GM21423 (cell line): ENCODE data around the gene ZNF606.

ENCODE experiments used
- ATAC-seq: cut with Tn5 transposase; IDR thresholded peaks from one replicate; pipeline ENCODE4 v1.9.1; 2021; ENCODE audit warnings: mild to moderate bottlenecking, moderate library complexity; ENCODE audit not compliant: unreplicated experiment

Gene ZNF606

DNA sequence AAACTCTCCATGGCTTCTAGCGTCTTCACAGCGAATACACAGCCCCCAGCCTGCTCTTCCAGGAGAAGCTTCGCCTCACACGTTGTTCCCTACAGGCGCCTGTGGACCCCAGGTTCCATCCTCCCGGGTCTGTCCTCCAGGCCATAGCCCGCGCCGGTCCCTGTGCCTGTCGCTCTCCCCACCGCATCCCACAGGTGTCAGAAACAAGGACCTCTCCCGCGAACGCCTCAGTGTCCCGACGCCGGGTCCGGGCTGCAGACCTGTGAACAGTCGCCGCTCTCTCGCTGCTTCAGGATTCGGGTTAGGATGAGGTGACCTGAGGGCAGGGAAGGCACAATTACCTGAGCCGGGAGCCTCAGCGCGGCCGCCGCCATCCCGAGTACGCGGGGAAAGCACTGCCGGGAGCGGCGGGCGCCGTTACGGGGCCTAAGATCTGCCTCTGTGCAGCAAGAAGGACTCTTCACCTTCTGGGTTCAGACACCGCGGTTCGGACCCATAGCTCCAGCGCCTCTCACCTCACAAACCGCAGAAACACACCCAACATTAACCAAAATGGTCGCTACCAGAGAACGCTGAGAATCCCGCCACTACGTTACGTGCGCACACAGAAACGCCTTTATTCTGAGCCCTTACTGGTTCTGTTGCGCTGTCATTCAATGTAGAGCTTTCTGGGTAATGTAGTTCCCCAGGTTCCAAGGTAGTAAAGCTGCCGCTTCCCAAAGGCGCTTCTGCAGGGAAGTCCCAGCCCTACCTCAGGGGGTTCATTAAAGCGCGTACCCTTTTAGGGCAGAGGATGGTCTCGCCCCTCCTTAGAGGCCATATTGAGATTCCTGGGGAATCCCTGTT is 67.6 kb downstream of the ZNF606 start, which contains the start of gene ZNF418:
Gene ZNF418, minus strand, starts transcription at position 583 of the 846 bp plus-strand sequence. CDS start 1,580 bp downstream, outside the sequence.
- ATAC-seq, result peak; percentile 77

DNA sequence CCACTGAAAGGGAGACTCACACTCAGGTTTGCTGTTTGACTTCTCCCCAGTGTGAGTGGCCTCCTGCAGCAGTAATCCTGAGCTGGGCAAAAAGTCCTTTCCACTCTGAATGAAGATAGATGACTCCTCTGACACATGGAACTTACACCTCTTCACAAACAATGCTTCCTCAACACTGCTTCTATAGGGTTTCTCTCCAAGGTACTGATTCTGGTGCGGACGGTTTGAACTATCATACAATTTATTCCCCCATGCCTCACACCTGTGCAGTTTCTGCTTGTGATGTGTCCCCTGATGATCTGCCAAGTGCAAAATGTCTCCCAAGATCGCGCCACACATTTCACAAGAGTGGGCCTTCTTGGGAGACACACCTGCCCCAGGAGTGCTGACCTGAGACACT is 75.0 kb downstream of the ZNF606 start:
- no peak for ATAC-seq
